Activated naive CD4-positive, alpha-beta T cell treated with anti-CD3 and anti-CD28 coated beads for 36 hours (primary cell): Measurements from ENCODE around the gene APOB. TPM values are rescaled to one million over a fixed set of nuclear protein-coding genes. Genes with fewer than 3 reads are reported as not detected.

ENCODE experiments used
- CTCF ChIA-PET: fragments of 350-600 bp; sonication (Branson Sonifier 250); formaldehyde crosslinking; loops from one replicate; lab custom pipeline; 2021; ENCODE audit warnings: antibody characterized with exemption; lab: Charles Lee
- DNase-seq: peaks from one replicate; pipeline ENCODE4 v3.0.0-alpha.2; 2020
- H3K27ac Mint-ChIP-seq: one replicate; pipeline ENCODE4 v1.8.0; 2021; ENCODE audit warnings: mild to moderate bottlenecking, mixed read lengths
- H3K27me3 Mint-ChIP-seq: one replicate; pipeline ENCODE4 v1.8.0; 2021; ENCODE audit warnings: low read depth, mixed read lengths
- H3K36me3 Mint-ChIP-seq: one replicate; pipeline ENCODE4 v1.8.0; 2021; ENCODE audit warnings: low read depth, mixed read lengths
- H3K4me1 Mint-ChIP-seq: one replicate; pipeline ENCODE4 v1.8.0; 2021; ENCODE audit warnings: low read depth, mixed read lengths
- H3K4me3 Mint-ChIP-seq: one replicate; pipeline ENCODE4 v1.8.0; 2021; ENCODE audit warnings: mild to moderate bottlenecking, moderate library complexity, mixed read lengths
- H3K9me3 Mint-ChIP-seq: one replicate; pipeline ENCODE4 v1.8.0; 2021; ENCODE audit warnings: mixed read lengths
- intact Hi-C: fragments of 100-400 bp; cut with micrococcal nuclease; formaldehyde crosslinking; loops from one replicate; pipeline ENCODE4 v1.15.1; 2023
- total RNA-seq, 2 experiments: library from RNA; stranded (reverse); gene quantifications; one replicate each; pipeline ENCODE4 v1.2.3, GENCODE V29; 2021

APOB gene
- total RNA-seq, 2 experiments from 2014 or later, result not detected

GRCh38 chr2:20962939-20963557 is 80.8 kb downstream of the APOB start:
- Mint-ChIP-seq H3K4me3 (no peak overlapping the region), H3K9me3 (no peaks in the 10 kb centered on the region), H3K27ac (no peak overlapping the region), H3K36me3 (no peaks in the 10 kb centered on the region), H3K4me1 (no peaks in the 10 kb centered on the region), H3K27me3 (peaks cover 9% of the 10 kb centered on the region)
- CTCF ChIA-PET, result interaction anchor here (0.6 to 10.2 kb wide), 40 partner anchors 8 to 1525 kb away, joined by 3 to 174 read pairs (median 4); partner anchors contain the start of genes GDF7 and HS1BP3
- DNase-seq, result peak; percentile 81
- intact Hi-C loops, result loop anchor here (1.0 to 5.0 kb wide), 3 partner anchors 182 to 516 kb away; partner anchors contain the start of gene RHOB

- DNase-seq, result no peak
- Mint-ChIP-seq H3K9me3 (no peaks in the 10 kb centered on the region), H3K27me3 (peaks cover 9% of the 10 kb centered on the region), H3K4me3 (no peak overlapping the region), H3K4me1 (no peaks in the 10 kb centered on the region), H3K27ac (no peak overlapping the region), H3K36me3 (no peaks in the 10 kb centered on the region)
- CTCF ChIA-PET, result interaction anchor here (0.6 to 10.2 kb wide), 13 partner anchors 9 to 308 kb away, joined by 3 to 174 read pairs (median 6); partner anchors contain the start of gene GDF7
- intact Hi-C loops, result loop anchor here (5.0 kb wide), 1 partner anchor 515 kb away; the partner anchor contains the start of gene RHOB
Measured at GRCh38 chr2:20961858-20962257, 82.0 kb downstream of the APOB start.

DNA sequence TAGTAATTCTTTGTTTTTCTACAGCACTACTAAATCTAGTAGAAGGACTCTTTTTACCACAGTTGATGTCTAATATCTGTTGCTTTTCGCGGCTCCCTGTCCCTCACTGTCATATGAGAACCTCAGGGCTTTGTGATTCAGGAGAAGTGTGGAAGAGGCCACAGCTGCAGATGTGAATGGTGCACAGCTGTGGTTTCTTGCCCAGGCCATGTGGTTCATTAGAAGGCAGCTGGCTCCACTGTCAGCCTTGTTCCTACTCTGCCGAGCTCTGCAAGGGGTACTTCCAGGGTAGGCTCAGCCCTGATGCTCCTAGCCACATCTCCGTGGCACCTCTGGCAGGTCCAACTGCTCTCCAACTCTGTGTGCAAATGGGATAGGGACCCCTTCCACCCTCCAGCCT is 83.9 kb downstream of the APOB start:
- DNase-seq, result no peak
- Mint-ChIP-seq H3K36me3 (no peaks in the 10 kb centered on the region), H3K4me3 (no peak overlapping the region), H3K4me1 (no peaks in the 10 kb centered on the region), H3K27me3 (peaks cover 6% of the 10 kb centered on the region), H3K9me3 (no peaks in the 10 kb centered on the region), H3K27ac (no peak overlapping the region)
- CTCF ChIA-PET, result interaction anchor here (0.7 to 10.2 kb wide), 2 partner anchors 274 to 296 kb away, joined by 3 to 174 read pairs; partner anchors contain the start of gene GDF7
- intact Hi-C loops, result loop anchor here (5.0 kb wide), 1 partner anchor 513 kb away; the partner anchor contains the start of gene RHOB

GRCh38 chr2:20959252-20959651 is 84.6 kb downstream of the APOB start:
- Mint-ChIP-seq H3K9me3 (no peaks in the 10 kb centered on the region), H3K4me3 (no peak overlapping the region), H3K27ac (no peak overlapping the region), H3K36me3 (no peaks in the 10 kb centered on the region), H3K27me3 (peaks cover 6% of the 10 kb centered on the region), H3K4me1 (no peaks in the 10 kb centered on the region)
- intact Hi-C loops, result no loop called here
- CTCF ChIA-PET, result interaction anchor here (10.2 kb wide), 1 partner anchor 295 kb away, joined by 174 read pairs; the partner anchor contains the start of gene GDF7
- DNase-seq, result no peak

- CTCF ChIA-PET, result interaction anchor here (10.2 kb wide), 1 partner anchor 294 kb away, joined by 174 read pairs; the partner anchor contains the start of gene GDF7
- H3K27ac Mint-ChIP-seq, result no peak overlapping the region
- H3K36me3 Mint-ChIP-seq, result no peaks in the 10 kb centered on the region
- intact Hi-C loops, result no loop called here
- no peak for DNase-seq
- H3K9me3 Mint-ChIP-seq, result no peaks in the 10 kb centered on the region
- H3K4me1 Mint-ChIP-seq, result no peaks in the 10 kb centered on the region
- H3K4me3 Mint-ChIP-seq, result no peak overlapping the region
- H3K27me3 Mint-ChIP-seq, result peaks cover 2% of the 10 kb centered on the region
Measured at GRCh38 chr2:20957788-20958525, 85.9 kb downstream of the APOB start.

GRCh38 chr2:20955277-20956026 is 88.4 kb downstream of the APOB start:
- H3K4me1 Mint-ChIP-seq, result no peaks in the 10 kb centered on the region

GRCh38 chr2:20953146-20953824 is 90.6 kb downstream of the APOB start:
- peaks cover 3% of the 10 kb centered on the region for H3K27me3 Mint-ChIP-seq
- H3K9me3 Mint-ChIP-seq, result no peaks in the 10 kb centered on the region
- H3K4me1 Mint-ChIP-seq, result no peaks in the 10 kb centered on the region
- intact Hi-C loops, result no loop called here
- CTCF ChIA-PET, result interaction anchor here (2.3 to 3.2 kb wide), 2 partner anchors 10 to 292 kb away, joined by 11 to 16 read pairs; no protein-coding TSS in a partner anchor
- no peaks in the 10 kb centered on the region for H3K36me3 Mint-ChIP-seq
- DNase-seq, result no peak
- no peak overlapping the region for H3K27ac Mint-ChIP-seq
- H3K4me3 Mint-ChIP-seq, result no peak overlapping the region

More at GRCh38 chr2:20955277-20956026, 88.4 kb downstream of the APOB start:
- Mint-ChIP-seq H3K27ac (no peak overlapping the region), H3K4me3 (no peak overlapping the region), H3K36me3 (no peaks in the 10 kb centered on the region), H3K9me3 (no peaks in the 10 kb centered on the region), H3K27me3 (no peaks in the 10 kb centered on the region)
- no peak for DNase-seq
- CTCF ChIA-PET, result interaction anchor here (0.8 kb wide), 1 partner anchor 294 kb away, joined by 3 read pairs; no protein-coding TSS in a partner anchor
- intact Hi-C loops, result no loop called here

Other genes starting within 250 kb of the APOB start
- 10 to 100 TPM; 31.1 to 37.6 TPM for gene LDAH, start 221.0 kb downstream of the APOB start, total RNA-seq
- gene TDRD15, start 79.9 kb upstream of the APOB start, total RNA-seq, result not detected